Transverse colon (tissue), 4 donors: Measurements from ENCODE around the gene ANTXR2. TPM values are rescaled to one million over a fixed set of nuclear protein-coding genes. Genes with fewer than 3 reads are reported as not detected.

Experiments
- DNase-seq: peaks from one replicate; pipeline ENCODE4 v3.0.0-alpha.2; 2019
- H3K27ac ChIP-seq, 4 donors: fragments of 200-600 bp; sonication (generic); 2 replicates each; pipeline ENCODE4 v1.5.1; 2016 to 2018; ENCODE audit warnings: inconsistent platforms in 4 of 4
- H3K27me3 ChIP-seq: fragments of 200-600 bp; sonication (generic); 2 replicates; pipeline ENCODE4 v1.5.1; 2017; ENCODE audit warnings: inconsistent platforms
- H3K36me3 ChIP-seq, 4 donors: fragments of 200-600 bp; sonication (generic); 2 replicates each; pipeline ENCODE4 v1.5.1; 2017 to 2019; ENCODE audit warnings: inconsistent platforms in 4 of 4
- H3K4me1 ChIP-seq, 4 donors: fragments of 200-600 bp; sonication (generic); 2 replicates each; pipeline ENCODE4 v1.5.1; 2017 to 2020; ENCODE audit warnings: inconsistent platforms in 4 of 4
- H3K4me3 ChIP-seq, 4 donors: fragments of 200-600 bp; sonication (generic); 1 replicate in 1 of 4; 2 replicates in 3 of 4; pipeline versions ENCODE4 v1.5.1 to v1.6.1; 2017 to 2019; ENCODE audit warnings: inconsistent platforms in 4 of 4
- H3K9me3 ChIP-seq, 2 donors: fragments of 200-600 bp; sonication (generic); 2 replicates each; pipeline ENCODE4 v1.5.1; 2017 to 2019; ENCODE audit warnings: inconsistent platforms in 2 of 2
- EP300 ChIP-seq: sonication (generic); formaldehyde crosslinking; IDR thresholded peaks from one replicate; pipeline ENCODE4 v1.6.1; 2017; ENCODE audit warnings: antibody characterized with exemption, low read depth
- POLR2A ChIP-seq: fragments of 450-650 bp; IDR thresholded peaks from one replicate; pipeline ENCODE4 v1.6.1; 2016; ENCODE audit warnings: antibody characterized with exemption, mild to moderate bottlenecking, moderate library complexity
- POLR2AphosphoS5 ChIP-seq, 3 donors: sonication (generic); formaldehyde crosslinking; IDR thresholded peaks; one replicate each; pipeline ENCODE4 v1.6.1; 2016; ENCODE audit warnings: antibody characterized with exemption in 3 of 3
- WGBS, 2 donors: methylation state at CpG; one replicate each; pipeline ENCODE4 v1.1.5; 2018; ENCODE audit warnings: low coverage in 1 of 2; 5-methylcytosine and 5-hydroxymethylcytosine counted together
- in situ Hi-C, 4 donors: fragments of 200-750 bp; cut with MboI; loops; one replicate each; pipeline versions ENCODE4 v1.15.0 to v1.15.1; 2017; ENCODE audit warnings: low sequenced_read_pairs in 3 of 4, low pct_ligation_motif_present in 1 of 4, low pct_unique_long_range_greater_than_20kb in 1 of 4
- intact Hi-C: fragments of 100-400 bp; cut with DNase I; formaldehyde crosslinking; loops from one replicate; pipeline ENCODE4 v1.15.1; 2023; ENCODE audit warnings: low total_unique reads
- total RNA-seq, 4 donors: library from RNA; depleted of rRNA; stranded (reverse); fragments of >200 nt; gene quantifications; one replicate each; pipeline ENCODE4 v1.1.0, GENCODE V29; 2016
- TF ChIP-seq, protein P1 (sequence below), 5 experiments: fragments of 200-600 bp in 3 of 5; fragments of 450-650 bp in 2 of 5; sonication (generic) in 3 of 5; IDR thresholded peaks; 1 replicate in 2 of 5; 2 replicates in 3 of 5; pipeline ENCODE4 v1.5.1; 2016 to 2017; ENCODE audit warnings: antibody characterized with exemption in 5 of 5, inconsistent platforms in 3 of 5, mild to moderate bottlenecking in 2 of 5, moderate library complexity in 1 of 5

ANTXR2 gene
- total RNA-seq, 4 donors from 2014 or later: 46.8 to 89.8 (median 76.0) TPM

GRCh38 chr4:80107374-80107773 is 34.3 kb upstream of the ANTXR2 start:
- intact Hi-C loops: no loop called here
- TF ChIP-seq POLR2A: no peak
- TF ChIP-seq, protein P1, sequence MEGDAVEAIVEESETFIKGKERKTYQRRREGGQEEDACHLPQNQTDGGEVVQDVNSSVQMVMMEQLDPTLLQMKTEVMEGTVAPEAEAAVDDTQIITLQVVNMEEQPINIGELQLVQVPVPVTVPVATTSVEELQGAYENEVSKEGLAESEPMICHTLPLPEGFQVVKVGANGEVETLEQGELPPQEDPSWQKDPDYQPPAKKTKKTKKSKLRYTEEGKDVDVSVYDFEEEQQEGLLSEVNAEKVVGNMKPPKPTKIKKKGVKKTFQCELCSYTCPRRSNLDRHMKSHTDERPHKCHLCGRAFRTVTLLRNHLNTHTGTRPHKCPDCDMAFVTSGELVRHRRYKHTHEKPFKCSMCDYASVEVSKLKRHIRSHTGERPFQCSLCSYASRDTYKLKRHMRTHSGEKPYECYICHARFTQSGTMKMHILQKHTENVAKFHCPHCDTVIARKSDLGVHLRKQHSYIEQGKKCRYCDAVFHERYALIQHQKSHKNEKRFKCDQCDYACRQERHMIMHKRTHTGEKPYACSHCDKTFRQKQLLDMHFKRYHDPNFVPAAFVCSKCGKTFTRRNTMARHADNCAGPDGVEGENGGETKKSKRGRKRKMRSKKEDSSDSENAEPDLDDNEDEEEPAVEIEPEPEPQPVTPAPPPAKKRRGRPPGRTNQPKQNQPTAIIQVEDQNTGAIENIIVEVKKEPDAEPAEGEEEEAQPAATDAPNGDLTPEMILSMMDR (IDR thresholded peaks at IDR 0.05): no peak
- no peak for TF ChIP-seq POLR2AphosphoS5 (IDR thresholded peaks at IDR 0.05)
- no peak for TF ChIP-seq EP300

GRCh38 chr4:80104927-80105326 is 31.9 kb upstream of the ANTXR2 start:
- intact Hi-C loops: no loop called here
- in situ Hi-C loops: no loop called here
- H3K27me3 ChIP-seq: no peaks in the 10 kb centered on the region
- TF ChIP-seq POLR2A: no peak
- TF ChIP-seq, protein P1 (IDR thresholded peaks at IDR 0.05): no peak
- TF ChIP-seq POLR2AphosphoS5 (IDR thresholded peaks at IDR 0.05): no peak
- TF ChIP-seq EP300: no peak
- H3K27ac ChIP-seq: no peak overlapping the region
- peaks cover 14 to 16% of the 10 kb centered on the region in 2 donors for H3K9me3 ChIP-seq
- H3K36me3 ChIP-seq: no peaks in the 10 kb centered on the region
- 83 to 89% methylated on average over 1 of the region's 1 CpG for WGBS, 2 donors
- DNase-seq: no peak
- no peak overlapping the region for H3K4me3 ChIP-seq
- H3K4me1 ChIP-seq: peaks cover 0 to 4% (median 0%) of the 10 kb centered on the region in 4 donors

More at GRCh38 chr4:80107374-80107773, 34.3 kb upstream of the ANTXR2 start:
- Histone ChIP-seq H3K9me3 (peaks cover 14 to 16% of the 10 kb centered on the region in 2 donors), H3K4me3 (no peak overlapping the region), H3K27me3 (no peaks in the 10 kb centered on the region), H3K4me1 (no peaks in the 10 kb centered on the region), H3K36me3 (no peaks in the 10 kb centered on the region), H3K27ac (no peak overlapping the region)
- no peak for DNase-seq
- in situ Hi-C loops: no loop called here
- 92 to 97% methylated on average over 1 of the region's 1 CpG for WGBS, 2 donors

- TF ChIP-seq POLR2A (no peak), EP300 (no peak), POLR2AphosphoS5 (IDR thresholded peaks at IDR 0.05) (no peak)
- TF ChIP-seq, protein P1 (IDR thresholded peaks at IDR 0.05): no peak
- DNase-seq: no peak
- peaks cover 14 to 16% of the 10 kb centered on the region in 2 donors for H3K9me3 ChIP-seq
These were observed 30.6 kb upstream of the ANTXR2 start for GRCh38 chr4:80103629-80104028.

GRCh38 chr4:80101792-80102116 is 28.7 kb upstream of the ANTXR2 start:
- peaks cover 0 to 4% (median 0%) of the 10 kb centered on the region in 4 donors for H3K4me1 ChIP-seq
- H3K36me3 ChIP-seq: no peaks in the 10 kb centered on the region
- no peak for DNase-seq
- TF ChIP-seq POLR2AphosphoS5 (IDR thresholded peaks at IDR 0.05): no peak
- no peak for TF ChIP-seq POLR2A
- TF ChIP-seq, protein P1 (IDR thresholded peaks at IDR 0.05): no peak
- no peak for TF ChIP-seq EP300
- no peak overlapping the region for H3K27ac ChIP-seq
- in situ Hi-C loops: no loop called here
- intact Hi-C loops: no loop called here
- H3K9me3 ChIP-seq: peaks cover 0 to 3% of the 10 kb centered on the region in 2 donors
- no peak overlapping the region for H3K4me3 ChIP-seq
- H3K27me3 ChIP-seq: no peaks in the 10 kb centered on the region

More at GRCh38 chr4:80103629-80104028, 30.6 kb upstream of the ANTXR2 start:
- Histone ChIP-seq H3K4me1 (peaks cover 0 to 4% (median 0%) of the 10 kb centered on the region in 4 donors), H3K27me3 (no peaks in the 10 kb centered on the region), H3K27ac (no peak overlapping the region), H3K36me3 (no peaks in the 10 kb centered on the region), H3K4me3 (no peak overlapping the region)
- intact Hi-C loops: no loop called here
- in situ Hi-C loops: no loop called here
- WGBS, 2 donors: 59 to 67% methylated on average over 2 of the region's 2 CpGs
